HG02642 (cell line): Measurements from ENCODE around the gene DNAH3.

ENCODE experiments used
- ATAC-seq: cut with Tn5 transposase; IDR thresholded peaks from one replicate; pipeline ENCODE4 v1.9.1; 2021; ENCODE audit warnings: mild to moderate bottlenecking; ENCODE audit not compliant: unreplicated experiment, poor library complexity

The DNAH3 gene

GRCh38 chr16:20889625-20890275, 260.9 kb downstream of the DNAH3 start:
- ATAC-seq, result no peak

GRCh38 chr16:20887207-20887606, 263.4 kb downstream of the DNAH3 start:
- ATAC-seq, result no peak

- no peak for ATAC-seq
Observed at GRCh38 chr16:20886320-20886719, 264.3 kb downstream of the DNAH3 start.

GRCh38 chr16:20884240-20884556, 266.4 kb downstream of the DNAH3 start:
- ATAC-seq, result no peak

GRCh38 chr16:20883554-20884239, 266.9 kb downstream of the DNAH3 start:
- no peak for ATAC-seq
